ENCODE measurements around the gene MYRIP.

The MYRIP gene

GRCh38 chr3:40299721-40300335 is 490.4 kb downstream of the MYRIP start:
- no peak for DNase-seq

- DNase-seq: no peak
Observed at GRCh38 chr3:40302784-40303183, 493.4 kb downstream of the MYRIP start.

- no peak for DNase-seq
Observed at GRCh38 chr3:40304352-40304751, 494.9 kb downstream of the MYRIP start.

- no peak for DNase-seq
Observed at GRCh38 chr3:40306336-40306735, 496.9 kb downstream of the MYRIP start.

DNA sequence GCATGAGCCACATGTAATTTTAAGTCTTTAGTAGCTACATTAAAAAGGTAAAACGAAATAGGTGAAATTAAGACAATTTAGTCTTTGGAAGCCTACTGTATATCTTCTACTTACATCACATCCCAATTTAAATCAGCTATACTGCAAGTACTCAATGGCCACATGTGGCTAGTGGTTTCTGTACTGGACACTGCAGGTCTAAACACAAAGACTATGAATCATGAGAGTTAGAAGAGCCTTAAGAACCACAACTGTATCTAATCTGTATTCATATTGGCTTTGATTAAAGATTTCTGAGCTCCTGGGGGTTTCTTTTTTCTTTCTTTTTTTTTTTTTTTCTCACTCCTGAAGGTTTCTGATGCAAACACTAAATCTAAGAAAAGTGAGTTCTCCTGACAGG is 497.8 kb downstream of the MYRIP start:
- no peak for DNase-seq

GRCh38 chr3:40308725-40309417 is 499.5 kb downstream of the MYRIP start:
- no peak for DNase-seq

GRCh38 chr3:40309418-40309924 is 500.1 kb downstream of the MYRIP start, which contains the start of gene EIF1B:
EIF1B (plus strand) TSS chr3:40309707; CDS start chr3:40309942, 235 bp downstream.
- DNase-seq: peak; percentile 99
